Activated CD8-positive, alpha-beta memory T cell treated with anti-CD3 and anti-CD28 coated beads for 24 hours (primary cell): ENCODE measurements around the gene DOLK.
A peak's percentile ranks its signal among the peaks of the same experiment; 100 is the strongest.
"Not testable (repeated sequence)": the region's sequence is repeated elsewhere in the genome, so short reads cannot be mapped to it uniquely, and the experiment has no call there.

Source experiments
- DNase-seq: peaks from one replicate; pipeline ENCODE4 v3.0.0-alpha.2; 2020

The DOLK gene

DNA sequence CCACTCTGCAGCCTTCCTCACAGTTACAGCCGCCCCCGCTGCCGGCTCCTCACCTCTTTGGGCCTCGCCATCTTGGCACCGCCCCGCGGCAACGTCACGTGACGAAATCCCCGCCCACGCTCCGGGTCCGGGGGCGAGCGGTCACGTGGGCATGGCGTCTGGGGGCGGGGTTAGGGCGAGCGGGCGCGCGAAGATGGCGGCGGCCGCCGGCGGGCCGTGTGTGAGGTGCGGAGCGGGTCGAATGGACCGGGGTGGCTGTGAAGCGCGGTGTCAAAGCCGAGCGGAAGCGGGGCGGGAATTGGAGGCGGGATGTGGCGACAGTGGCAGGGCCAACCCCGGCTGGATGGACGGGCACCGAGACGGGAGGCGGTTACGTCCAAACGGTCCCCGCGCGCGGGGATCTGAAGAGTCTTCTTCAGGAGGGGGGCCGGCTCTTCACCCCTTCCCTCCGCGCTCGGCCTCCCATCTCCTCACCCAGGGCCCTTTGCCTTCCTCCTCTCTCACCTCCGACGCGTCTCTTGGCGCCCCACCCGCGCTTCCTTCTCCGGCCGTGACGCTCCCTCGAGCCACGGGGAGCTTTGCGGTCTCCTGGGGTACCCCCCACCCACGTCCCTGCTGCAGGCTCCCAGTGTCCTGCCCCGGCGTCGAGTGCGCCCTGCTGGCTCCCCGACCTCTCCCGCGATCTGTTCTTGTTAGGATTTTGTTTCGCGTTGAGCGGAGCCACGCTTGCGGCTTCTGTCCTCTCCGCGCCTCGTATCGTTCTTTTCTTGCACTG lies at the start of gene DOLK, which contains the start of gene NUP188:
Gene DOLK, minus strand, starts transcription at position 77 of the 775 bp plus-strand sequence. CDS start 300 bp downstream, outside the sequence.
Gene NUP188, plus strand, starts transcription at position 173 of the 775 bp plus-strand sequence. Its CDS starts 21 bp downstream, at position 194.
- peak; percentile 100 for DNase-seq

DNA sequence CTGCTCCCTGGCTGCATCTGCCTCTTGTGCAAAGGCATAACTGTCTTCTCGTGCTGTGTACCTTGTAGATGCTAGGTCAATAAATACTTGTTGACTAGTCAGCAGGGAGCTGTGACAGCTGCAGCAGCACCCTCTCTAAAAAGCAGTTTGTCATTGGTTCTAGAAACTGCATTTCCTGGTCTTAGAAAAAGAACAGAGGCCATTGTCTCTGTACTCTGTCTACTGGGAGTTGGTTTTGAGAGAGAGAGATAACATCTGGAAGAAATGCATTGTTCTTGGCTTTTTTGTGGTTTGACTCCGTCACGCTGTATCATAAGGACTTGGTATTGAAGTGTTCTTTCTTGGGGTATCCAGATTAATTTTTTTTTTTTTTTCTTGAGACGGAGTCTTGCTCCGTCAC lies 48.4 kb upstream of the DOLK start:
- no peak for DNase-seq

- DNase-seq, result no peak
Measured at GRCh38 chr9:128992995-128993394, 45.6 kb upstream of the DOLK start.

GRCh38 chr9:128987805-128988204 lies 40.4 kb upstream of the DOLK start:
- no peak for DNase-seq

GRCh38 chr9:128986671-128987070 lies 39.3 kb upstream of the DOLK start:
- no peak for DNase-seq

- DNase-seq, result no peak
Measured at GRCh38 chr9:128983536-128983935, 36.1 kb upstream of the DOLK start.

GRCh38 chr9:128979111-128979510 lies 31.7 kb upstream of the DOLK start:
- no peak for DNase-seq

DNA sequence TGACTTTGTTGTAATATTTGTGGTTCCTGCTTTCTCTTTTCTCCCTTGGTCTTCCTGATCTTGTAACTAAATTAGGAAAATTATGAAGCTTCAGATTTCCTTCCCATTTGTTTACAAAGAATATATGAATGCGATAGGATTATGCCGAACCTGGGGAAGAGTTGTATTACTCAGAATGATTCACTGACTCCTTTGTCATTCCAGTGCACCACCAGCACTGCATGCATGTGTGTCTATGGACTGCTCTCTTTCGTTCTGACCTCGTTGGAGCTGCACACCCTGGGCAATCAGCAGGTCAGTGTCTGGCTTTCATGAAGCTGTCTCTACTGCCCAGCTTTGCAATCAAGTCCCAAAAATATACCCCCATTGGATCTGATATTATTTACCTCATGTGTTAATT lies 25.6 kb upstream of the DOLK start:
- peak; percentile 28 for DNase-seq

- DNase-seq, result no peak
Measured at GRCh38 chr9:128969491-128969890, 22.1 kb upstream of the DOLK start.

DNA sequence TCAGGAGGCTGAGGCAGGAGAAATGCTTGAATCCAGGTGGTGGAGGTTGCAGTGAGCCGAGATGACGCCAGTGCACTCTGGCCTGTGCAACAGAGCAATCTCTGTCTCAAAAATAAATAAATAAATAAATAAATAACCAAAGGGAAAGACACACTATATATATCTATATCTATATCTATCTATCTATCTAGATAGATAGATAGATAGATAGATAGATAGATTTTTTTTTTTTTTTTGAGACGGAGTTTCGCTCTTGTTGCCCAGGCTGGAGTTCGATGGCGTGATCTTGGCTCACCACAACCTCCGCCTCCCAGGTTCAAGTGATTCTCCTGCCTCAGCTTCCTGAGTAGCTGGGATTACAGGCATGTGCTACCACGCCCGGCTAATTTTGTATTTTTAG lies 14.0 kb upstream of the DOLK start:
- DNase-seq, result not testable (repeated sequence)

GRCh38 chr9:128947277-128947526 lies 201 bp downstream of the DOLK start:
- no peak for DNase-seq

- no peak for DNase-seq
Measured at GRCh38 chr9:128946571-128947276, 679 bp downstream of the DOLK start.

DNA sequence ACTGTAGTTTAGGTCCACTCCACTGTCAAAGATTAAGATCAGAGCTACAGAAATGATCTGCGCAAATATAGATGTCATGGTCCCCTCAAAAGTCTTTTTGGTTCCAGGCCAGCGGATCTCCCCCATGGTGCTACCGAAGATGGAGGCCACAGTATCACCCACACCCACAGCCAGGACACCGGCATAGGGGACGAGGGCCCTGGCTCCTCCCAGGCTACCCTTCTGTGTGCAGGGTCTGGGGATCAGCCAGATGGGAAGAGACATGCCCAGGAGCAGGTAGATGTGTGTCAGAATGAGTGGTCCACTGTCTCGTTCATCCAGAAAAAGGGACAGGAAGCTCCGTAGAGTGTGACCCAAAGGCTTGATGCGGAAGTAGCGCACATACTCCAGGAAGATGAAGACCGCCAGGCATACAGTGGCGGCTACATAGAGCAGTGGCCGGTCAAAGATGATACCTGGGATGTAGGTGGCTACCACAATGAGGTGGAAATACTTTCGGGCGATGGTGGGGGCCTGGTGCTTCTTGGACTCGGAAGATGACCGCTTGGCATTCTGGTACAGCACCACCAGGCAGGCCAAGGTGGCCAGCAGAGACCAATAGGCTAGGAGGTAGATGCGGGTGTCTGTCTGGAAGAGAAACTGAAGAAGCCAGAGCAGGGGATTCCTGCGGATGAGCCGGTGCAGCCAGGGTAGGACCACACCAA lies 1.5 kb downstream of the DOLK start:
- DNase-seq, result no peak

GRCh38 chr9:128944966-128945365 lies 2.4 kb downstream of the DOLK start:
- not testable (repeated sequence) for DNase-seq

- DNase-seq, result no peak
Measured at GRCh38 chr9:128943832-128944620, 3.4 kb downstream of the DOLK start.

DNA sequence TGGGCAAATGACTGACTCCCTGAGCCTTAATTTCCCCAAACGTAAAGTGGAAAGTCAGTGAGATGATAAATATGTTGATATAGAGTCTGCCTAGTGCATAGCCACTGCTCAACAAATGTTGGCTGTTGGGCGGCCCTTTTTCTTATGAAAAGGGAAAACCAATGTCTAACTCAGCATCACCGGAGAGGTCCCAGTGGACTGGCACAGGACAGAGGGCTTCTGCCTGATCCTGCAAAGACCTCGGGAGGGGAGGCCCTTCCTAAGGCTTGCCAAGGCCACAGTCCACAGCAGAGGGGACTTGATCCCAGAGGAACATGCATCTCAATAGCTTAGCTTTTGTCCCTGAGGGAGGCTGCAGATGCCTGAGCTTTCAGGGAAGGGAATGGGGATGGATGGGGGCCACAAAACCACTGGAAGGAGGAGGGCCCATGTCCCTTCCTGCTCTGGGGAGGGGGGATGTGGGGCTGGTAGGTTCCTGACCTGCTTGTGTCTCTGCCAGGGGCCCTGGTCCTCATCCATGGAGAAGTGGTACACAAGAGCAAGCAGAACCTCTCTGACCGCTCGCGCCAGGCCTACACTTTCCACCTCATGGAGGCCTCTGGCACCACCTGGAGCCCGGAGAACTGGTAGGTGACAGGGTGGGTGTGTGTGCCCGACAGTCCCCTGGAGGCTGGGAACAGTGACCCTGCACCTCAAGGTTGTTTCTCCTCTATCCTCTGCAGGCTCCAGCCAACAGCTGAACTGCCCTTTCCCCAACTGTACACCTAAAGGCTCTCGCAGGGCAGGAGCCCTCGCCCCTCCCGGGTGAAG lies 6.3 kb downstream of the DOLK start:
- DNase-seq, result no peak

- no peak for DNase-seq
Measured at GRCh38 chr9:128940271-128940921, 7.0 kb downstream of the DOLK start.

- no peak for DNase-seq
Measured at GRCh38 chr9:128937310-128938165, 9.9 kb downstream of the DOLK start.

DNA sequence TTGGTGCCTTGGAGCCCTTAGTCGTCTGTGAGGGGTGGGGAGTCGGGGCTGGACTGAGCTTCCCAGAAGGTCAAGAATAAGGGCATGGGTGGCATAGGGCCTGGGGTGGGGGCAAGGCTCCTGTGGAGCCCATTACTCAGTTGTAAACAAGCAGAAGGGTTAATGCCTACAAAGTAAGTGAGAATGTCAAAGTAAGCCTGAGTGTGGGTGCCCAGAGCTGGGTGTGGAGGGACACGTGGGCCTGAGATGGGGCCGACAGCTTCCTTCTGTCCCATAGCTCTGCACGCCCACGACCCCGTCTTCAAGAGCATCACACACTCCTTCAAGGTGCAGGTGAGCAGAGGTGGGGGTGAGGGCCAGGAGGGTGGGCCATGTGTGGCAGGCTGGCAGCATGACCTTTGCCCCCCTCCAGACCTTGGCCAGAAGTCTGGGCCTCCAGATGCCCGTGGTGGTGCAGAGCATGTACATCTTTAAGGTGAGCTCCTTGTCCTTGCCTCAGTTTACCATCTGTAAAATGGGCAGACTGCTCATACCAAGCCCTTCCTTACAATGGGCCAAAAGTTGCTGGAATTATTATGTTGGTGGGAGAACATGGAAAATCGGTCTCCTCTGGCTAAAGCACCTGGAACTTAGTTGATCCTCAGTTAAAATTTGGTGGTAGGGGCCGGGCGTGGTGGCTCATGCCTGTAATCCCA lies 11.1 kb downstream of the DOLK start:
- DNase-seq, result no peak

GRCh38 chr9:128933731-128934130 lies 13.7 kb downstream of the DOLK start:
- DNase-seq, result no peak
